ENCODE results near the gene ITGAL. TPM values are rescaled to one million over a fixed set of nuclear protein-coding genes. Genes with fewer than 3 reads are reported as not detected.
A peak's percentile ranks its signal among the peaks of the same experiment; 100 is the strongest.
"Not testable (repeated sequence)": the region's sequence is repeated elsewhere in the genome, so short reads cannot be mapped to it uniquely, and the experiment has no call there.

The ITGAL gene
- total RNA-seq, 1 experiment from 2014 or later, result 0.03 TPM

DNA sequence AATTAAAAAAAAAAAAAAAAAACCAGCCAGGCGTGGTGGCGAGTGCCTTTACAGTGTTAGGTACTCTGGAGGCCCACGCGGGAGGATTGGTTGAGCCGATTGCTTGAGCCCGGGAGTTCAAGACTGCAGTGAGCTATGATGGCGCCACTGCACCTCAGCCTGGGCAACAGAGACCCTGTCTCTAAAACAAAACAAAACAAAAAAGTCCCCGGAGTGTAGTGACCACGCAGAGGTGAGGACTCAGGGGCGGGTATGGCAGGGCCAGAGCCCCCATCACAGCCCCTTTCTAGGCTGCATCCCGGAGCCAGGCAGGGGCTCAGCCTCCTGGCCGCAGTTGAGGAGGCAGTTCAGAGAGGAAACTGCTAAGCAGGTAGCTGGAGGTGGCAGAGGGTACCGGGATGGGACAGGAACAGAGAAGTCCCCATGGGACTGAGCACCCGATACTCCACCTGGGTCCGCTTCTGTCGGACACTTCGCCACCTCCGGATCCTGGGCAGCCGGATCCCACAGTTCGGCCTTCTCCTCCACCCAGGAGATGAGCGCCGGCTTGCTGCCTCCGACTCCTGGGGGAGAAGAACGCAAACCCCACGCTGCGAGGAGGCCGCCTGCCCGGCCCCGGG, 61.3 kb downstream of the ITGAL start:
- Histone ChIP-seq H3K36me3 (replicated peaks; ENCODE audit: control insufficient read depth, insufficient read depth, low read length) (peaks cover 2% of the 10 kb centered on the region), H3K4me3 (ENCODE audit: insufficient read depth, low read depth, low read length) (peak overlapping the region; percentile 86), H3K27me3 (ENCODE audit: control insufficient read depth, insufficient read depth, low read length) (no peaks in the 10 kb centered on the region)
- DNase-seq, result peak; percentile 59

DNA sequence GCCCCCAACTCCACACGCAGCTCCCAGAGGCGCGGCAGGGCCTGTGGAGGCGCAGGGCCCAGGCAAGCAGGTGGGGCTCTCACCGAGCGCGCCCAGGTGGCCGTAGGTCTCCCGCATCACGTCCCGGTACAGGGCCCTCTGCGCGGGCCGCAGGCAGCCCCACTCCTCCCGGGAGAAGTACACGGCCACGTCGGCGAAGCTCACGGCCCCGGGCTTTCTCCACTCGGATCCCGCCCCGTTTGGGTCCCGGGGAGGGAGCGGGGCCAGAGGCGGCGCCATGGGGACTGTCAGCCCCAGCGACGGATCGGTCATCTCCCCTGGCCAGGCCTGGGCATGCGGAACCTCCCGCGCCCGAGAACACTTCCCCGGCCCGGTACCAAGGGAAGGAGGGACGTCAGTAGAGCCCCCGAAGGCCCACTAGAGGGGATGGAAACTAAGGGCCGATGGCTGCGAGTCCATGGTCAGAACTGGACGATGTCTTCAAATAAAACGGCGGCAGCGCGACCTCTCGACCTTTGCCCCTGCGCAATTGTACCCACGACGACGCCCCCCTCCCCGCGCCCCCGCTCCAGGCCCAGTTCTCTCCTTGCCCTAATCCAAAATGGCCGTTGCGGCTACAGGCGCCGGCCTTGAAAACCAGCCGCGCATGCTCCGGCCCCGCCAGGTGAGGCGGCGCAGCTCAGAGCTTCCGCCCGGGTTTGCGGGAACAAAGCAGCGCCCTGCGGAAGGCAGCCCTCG, 62.0 kb downstream of the ITGAL start, which contains the start of gene ZNF747:
Gene ZNF747, minus strand, starts transcription at position 491 of the 738 bp plus-strand sequence. Its CDS starts 179 bp downstream, at position 312.
- Histone ChIP-seq H3K36me3 (replicated peaks; ENCODE audit: control insufficient read depth, insufficient read depth, low read length) (peaks cover 2% of the 10 kb centered on the region), H3K27me3 (ENCODE audit: control insufficient read depth, insufficient read depth, low read length) (no peaks in the 10 kb centered on the region), H3K4me3 (ENCODE audit: insufficient read depth, low read depth, low read length) (peak within 1 kb of the TSS; percentile 86)
- DNase-seq, result peak; percentile 97

DNA sequence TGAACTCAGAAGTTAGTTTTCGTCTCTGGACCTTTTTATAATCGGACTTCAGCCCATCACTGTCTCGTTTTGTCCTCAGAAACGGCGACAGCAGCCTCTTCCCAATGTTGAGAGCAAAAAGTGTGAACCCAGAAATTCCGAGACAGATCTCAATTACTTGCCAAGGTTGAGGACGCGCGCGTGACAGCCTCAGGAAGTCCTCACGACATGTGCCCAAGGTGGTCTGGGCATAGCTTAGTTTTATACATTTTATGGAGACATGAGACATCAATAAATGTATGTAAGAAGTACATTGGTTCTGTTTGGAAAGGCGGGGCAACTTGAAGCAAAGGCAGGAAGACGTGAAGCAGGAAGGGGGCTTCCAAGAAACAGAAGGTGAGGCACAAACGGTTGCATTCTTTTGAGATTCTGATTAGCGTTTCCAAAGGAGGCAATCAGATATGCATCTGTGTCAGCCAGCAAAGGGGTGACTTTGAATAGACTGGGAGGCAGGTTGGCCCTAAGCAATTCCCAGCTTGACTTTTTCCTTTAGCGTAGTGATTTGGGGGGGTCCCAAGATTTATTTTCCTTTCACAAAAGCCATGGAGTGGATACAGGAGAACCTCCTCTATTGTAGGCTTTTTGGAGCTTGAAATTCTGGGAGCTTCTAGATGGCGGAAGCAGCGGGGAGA, 62.7 kb downstream of the ITGAL start:
- Histone ChIP-seq H3K4me3 (ENCODE audit: insufficient read depth, low read depth, low read length) (peak overlapping the region; percentile 86), H3K27me3 (ENCODE audit: control insufficient read depth, insufficient read depth, low read length) (no peaks in the 10 kb centered on the region), H3K36me3 (replicated peaks; ENCODE audit: control insufficient read depth, insufficient read depth, low read length) (peaks cover 2% of the 10 kb centered on the region)
- no peak for DNase-seq

DNA sequence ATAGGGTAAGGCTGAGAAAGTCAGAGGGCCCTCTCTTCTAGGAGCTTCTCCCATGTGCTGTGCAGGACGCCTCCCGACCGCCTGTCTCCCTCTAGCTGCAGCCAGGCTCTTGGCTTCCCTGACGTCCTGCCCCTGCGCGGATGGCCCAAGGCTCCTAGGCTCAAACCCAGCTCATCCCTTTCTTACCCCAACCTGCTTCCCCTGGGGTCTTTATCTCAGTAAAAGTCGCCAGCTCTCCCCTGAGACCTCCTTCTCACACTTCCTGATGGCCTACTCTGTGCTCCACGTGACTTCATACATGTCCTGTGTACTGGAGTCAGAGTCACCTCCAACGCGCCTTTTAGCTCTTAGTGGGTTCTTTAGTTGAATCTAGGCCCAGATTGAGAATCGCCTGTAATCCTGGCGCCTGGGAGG, 63.2 kb downstream of the ITGAL start:
- Histone ChIP-seq H3K36me3 (replicated peaks; ENCODE audit: control insufficient read depth, insufficient read depth, low read length) (peaks cover 2% of the 10 kb centered on the region), H3K4me3 (ENCODE audit: insufficient read depth, low read depth, low read length) (peak overlapping the region; percentile 86), H3K27me3 (ENCODE audit: control insufficient read depth, insufficient read depth, low read length) (no peaks in the 10 kb centered on the region)
- DNase-seq, result peak; percentile 87

DNA sequence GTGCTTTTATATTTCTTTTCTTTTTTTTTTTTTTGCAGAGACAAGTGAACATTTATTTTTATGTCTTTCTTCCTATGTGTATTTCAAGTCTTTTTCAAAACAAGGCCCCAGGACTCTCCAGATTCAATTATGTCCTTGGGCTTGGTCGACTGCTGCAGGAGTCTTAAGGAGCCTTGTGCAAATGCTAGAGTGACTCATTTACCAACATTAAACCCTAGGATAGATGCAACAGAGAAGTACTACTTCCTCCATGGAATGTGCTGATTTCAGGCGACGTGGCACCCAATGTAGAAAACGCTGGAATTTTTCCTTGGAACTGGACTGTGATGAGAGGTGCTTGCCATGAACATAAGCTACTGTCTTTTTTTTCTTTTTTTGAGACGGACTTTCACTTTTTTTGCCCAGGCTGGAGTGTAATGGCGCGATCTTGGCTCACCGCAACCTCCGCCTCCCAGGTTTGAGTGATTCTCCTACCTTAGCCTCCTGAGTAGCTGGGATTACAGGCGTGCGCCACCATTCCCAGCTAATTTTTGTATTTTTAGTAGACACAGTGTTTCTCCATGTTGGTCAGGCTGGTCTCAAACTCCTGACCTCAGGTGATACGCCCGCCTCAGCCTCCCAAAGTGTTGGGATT, 64.0 kb downstream of the ITGAL start:
- DNase-seq; H3K36me3 ChIP-seq (replicated peaks; ENCODE audit: control insufficient read depth, insufficient read depth, low read length); H3K27me3 ChIP-seq (ENCODE audit: control insufficient read depth, insufficient read depth, low read length); H3K4me3 ChIP-seq (ENCODE audit: insufficient read depth, low read depth, low read length): not testable (repeated sequence)

DNA sequence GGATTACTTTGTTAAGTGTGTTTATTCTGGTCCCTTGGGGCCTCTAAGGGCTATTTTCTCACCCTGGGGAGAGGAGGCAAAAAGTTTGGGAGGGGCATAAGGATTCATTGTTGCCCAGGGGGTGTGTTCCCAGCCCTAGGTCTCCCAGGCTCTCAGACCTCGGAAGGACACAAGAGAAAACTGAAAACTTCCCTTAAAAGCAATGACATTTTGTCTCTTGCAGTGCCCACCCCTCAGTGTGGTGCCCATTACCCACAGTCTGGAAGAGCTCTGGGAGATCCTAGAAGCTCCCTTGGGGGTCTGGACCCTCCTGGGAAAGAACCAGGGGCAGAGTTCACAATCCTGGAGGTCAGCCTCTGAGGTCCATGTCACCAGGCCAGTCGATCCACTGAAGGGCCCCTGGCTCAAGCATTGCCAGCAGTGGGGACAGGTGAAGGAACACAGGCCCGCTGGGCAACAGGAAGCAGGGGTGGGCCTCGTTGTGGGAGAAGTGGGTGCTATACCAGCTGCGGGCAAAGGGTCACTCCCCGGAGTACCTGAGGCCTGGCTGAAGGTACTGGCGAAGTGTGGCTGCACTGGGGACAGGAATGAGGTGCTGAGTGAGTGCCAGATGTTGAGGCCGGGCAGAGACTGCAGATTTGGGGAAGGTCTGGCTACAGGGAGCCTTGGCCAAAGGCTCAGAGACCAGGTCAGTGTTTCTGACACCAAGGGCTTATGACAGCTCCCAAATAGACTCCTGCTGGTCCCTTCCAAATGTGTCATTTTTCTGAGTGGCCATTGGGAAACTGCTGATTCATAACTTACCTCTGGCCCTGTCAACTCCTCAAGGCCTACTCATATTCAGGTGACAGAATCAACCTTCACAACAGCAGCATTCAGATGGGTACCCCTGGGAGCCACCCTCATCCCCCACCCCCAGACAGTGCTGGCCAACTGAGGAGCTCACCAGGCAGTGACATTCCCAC, 66.7 kb downstream of the ITGAL start:
- Histone ChIP-seq H3K4me3 (ENCODE audit: insufficient read depth, low read depth, low read length) (no peak overlapping the region), H3K27me3 (ENCODE audit: control insufficient read depth, insufficient read depth, low read length) (no peaks in the 10 kb centered on the region)
- no peak for DNase-seq

DNA sequence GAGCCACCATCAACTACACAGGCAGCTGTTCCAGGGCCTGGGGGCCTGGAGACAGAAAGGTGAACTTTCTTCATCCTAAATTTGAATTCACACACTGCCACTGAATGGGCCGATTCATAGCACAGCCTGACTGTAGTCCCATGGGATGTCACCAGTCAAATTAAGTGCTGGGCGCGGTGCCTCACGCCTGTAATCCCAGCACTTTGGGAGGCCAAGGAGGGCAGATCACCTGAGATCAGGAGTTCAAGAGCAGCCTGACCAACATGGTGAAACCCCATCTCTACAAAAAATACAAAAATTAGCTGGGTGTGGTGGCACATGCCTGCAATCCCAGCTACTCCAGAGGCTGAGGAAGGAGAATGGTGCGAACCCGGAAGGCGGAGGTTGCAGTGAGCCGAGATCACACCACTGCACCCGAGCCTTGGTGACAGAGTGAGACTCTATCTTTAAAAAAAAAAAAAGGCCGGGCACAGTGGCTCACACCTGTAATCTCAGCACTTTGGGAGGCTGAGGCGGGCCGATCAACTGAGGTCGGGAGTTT, 67.5 kb downstream of the ITGAL start:
- H3K27me3 ChIP-seq (ENCODE audit: control insufficient read depth, insufficient read depth, low read length); H3K36me3 ChIP-seq (replicated peaks; ENCODE audit: control insufficient read depth, insufficient read depth, low read length); H3K4me3 ChIP-seq (ENCODE audit: insufficient read depth, low read depth, low read length); DNase-seq: not testable (repeated sequence)

More for the DNA sequence above, 66.7 kb downstream of the ITGAL start:
- H3K36me3 ChIP-seq (replicated peaks; ENCODE audit: control insufficient read depth, insufficient read depth, low read length), result no peaks in the 10 kb centered on the region; the same call in 1 of the 2 replicates

DNA sequence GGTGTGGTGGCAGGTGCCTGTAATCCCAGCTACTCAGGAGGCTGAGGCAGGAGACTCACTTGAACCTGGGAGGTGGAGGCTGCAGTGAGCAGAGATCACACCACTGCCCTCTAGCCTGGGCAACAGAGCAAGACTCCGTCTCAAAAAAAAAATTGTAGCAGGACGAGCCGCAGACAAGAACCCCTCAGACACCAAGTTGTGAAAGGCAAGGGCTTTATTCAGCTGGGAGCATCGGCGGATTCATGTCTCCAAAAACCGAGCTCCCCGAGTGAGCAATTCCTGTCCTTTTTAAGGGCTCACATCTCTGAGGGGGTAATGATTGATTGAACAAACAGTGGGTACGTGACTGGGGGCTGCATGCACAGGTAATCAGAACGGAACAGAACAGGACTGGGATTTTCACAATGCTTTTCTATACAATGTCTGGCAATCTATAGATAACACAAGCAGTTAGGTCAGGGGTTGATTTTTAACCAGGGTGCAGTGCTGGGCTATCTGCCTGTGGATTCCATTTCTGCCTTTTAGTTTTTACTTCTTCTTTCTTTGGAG, 68.4 kb downstream of the ITGAL start:
- not testable (repeated sequence) for DNase-seq; H3K36me3 ChIP-seq (replicated peaks; ENCODE audit: control insufficient read depth, insufficient read depth, low read length); H3K27me3 ChIP-seq (ENCODE audit: control insufficient read depth, insufficient read depth, low read length); H3K4me3 ChIP-seq (ENCODE audit: insufficient read depth, low read depth, low read length)

DNA sequence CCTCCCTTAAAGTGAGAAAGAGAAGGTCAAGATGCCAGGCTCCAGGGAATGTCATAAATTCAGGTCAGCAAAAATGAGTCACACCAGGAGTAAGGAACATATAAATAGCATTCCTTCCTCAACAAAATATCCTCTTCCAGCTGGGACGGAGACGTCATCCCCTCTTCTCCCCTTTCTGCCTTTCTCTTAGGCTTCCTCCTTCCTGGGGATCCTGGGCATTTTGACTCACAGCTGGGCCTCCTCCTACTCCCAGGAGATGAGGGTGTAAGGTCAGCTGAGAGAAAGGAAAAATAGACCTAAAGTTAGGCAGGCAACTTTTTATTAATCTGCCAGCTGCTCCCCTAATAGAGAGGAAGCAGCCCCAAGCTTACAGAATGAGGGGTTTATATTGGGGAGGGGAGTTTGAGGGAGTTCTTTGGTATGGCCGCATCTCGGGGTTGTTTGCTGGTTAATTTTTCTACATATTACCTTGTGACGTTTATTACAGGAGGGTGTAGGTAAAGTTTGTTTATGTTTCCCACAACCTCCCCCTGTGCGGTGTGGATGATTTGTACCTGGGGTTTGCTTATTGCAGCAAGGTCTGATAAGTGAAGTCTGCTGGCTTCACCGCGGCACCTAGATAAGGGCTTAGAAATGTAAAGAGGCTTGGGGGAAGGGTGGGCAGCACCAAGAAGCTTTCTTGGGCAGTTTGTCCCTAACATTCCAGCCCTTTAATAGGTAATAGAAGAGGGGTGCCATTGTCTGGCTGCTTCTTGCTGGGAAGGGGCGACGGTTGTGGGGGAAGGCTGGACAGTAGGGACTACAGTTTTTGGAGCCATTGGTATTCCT, 69.2 kb downstream of the ITGAL start:
- DNase-seq, result no peak
- Histone ChIP-seq H3K36me3 (replicated peaks; ENCODE audit: control insufficient read depth, insufficient read depth, low read length) (no peaks in the 10 kb centered on the region; the same call in 1 of the 2 replicates), H3K27me3 (ENCODE audit: control insufficient read depth, insufficient read depth, low read length) (no peaks in the 10 kb centered on the region), H3K4me3 (ENCODE audit: insufficient read depth, low read depth, low read length) (no peak overlapping the region)

DNA sequence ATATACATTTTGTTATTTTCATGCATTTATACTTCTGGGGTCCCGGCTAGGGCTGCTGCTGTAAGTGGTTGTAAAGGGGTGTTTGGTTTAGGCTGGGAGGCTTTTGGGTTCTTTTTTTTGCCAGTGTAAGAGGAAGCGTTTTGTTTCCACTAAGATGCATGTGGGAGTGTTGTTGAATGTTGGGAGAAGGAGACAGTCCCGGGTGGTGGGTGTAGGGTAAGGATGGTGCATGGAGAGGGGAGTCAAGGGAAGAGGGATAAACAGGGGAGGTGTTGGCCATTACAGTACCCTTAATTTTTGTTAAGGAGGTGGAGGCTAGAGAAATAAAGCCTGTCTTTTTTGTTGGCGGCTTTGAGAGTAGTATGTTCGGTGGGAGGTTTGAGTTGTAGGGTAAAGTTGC, 70.5 kb downstream of the ITGAL start:
- DNase-seq, result no peak
- Histone ChIP-seq H3K36me3 (replicated peaks; ENCODE audit: control insufficient read depth, insufficient read depth, low read length) (no peaks in the 10 kb centered on the region; the same call in 1 of the 2 replicates), H3K4me3 (ENCODE audit: insufficient read depth, low read depth, low read length) (no peak overlapping the region), H3K27me3 (ENCODE audit: control insufficient read depth, insufficient read depth, low read length) (no peaks in the 10 kb centered on the region)

DNA sequence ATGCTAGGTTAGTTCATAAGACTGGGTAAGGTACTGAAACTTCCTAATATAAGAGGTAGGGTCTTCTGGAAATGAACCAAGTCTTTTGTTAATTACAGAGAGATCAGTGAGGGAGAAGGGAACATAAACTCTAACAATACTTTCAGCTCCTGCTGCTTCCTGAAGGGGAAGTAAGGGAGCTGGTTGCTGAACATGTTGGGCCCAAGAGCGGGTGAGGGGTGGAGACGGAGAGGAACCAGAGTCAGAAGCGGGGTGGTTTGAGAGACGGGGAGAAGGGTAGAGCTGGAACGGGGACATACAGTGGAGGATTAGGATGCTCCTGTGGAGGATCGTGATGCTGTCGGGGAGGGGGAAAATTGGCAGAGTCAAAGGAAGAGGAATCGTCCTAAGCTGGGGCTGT, 73.6 kb downstream of the ITGAL start:
- H3K27me3 ChIP-seq (ENCODE audit: control insufficient read depth, insufficient read depth, low read length), result no peaks in the 10 kb centered on the region
- DNase-seq, result no peak
- no peaks in the 10 kb centered on the region for H3K36me3 ChIP-seq (replicated peaks; ENCODE audit: control insufficient read depth, insufficient read depth, low read length)
- no peak overlapping the region for H3K4me3 ChIP-seq (ENCODE audit: insufficient read depth, low read depth, low read length)

DNA sequence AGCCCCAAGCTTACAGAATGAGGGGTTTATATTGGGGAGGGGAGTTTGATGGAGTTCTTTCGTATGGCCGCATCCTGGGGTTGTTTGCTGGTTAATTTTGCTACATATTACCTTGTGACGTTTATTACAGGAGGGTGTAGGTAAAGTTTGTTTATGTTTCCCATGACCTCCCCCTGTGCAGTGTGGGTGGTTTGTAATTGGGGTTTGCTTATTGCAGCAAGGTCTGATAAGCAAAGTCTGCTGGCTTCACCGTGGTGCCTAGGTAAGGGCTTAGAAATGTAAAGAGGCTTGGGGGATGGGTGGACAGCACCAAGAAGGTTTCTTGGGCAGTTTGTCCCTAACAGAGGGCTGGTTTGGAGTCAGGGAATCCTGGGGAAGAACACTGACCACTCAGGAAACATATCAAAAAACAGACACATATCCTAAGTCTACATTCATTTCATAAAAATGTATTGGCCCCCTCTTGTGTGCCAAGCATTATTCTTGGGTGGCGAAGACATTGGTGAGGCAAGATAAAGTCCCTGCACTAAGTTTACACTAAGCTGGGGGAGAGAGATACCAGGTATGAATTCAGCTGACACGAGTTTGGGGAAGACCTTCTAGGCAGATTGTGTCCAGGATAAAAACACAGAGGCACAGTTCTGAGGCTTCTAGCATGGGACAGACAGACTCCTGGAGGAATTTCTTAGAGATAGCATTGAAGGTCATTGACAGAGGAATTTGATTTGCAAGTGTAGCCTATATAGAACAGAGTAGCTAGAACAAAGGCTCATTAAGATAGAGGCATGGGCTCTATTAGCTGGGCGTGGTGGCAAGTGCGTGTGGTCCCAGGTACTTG, 76.1 kb downstream of the ITGAL start:
- Histone ChIP-seq H3K4me3 (ENCODE audit: insufficient read depth, low read depth, low read length) (no peak overlapping the region), H3K36me3 (replicated peaks; ENCODE audit: control insufficient read depth, insufficient read depth, low read length) (no peaks in the 10 kb centered on the region)

More for the DNA sequence above, 76.1 kb downstream of the ITGAL start:
- DNase-seq, result no peak
- H3K27me3 ChIP-seq (ENCODE audit: control insufficient read depth, insufficient read depth, low read length), result no peaks in the 10 kb centered on the region

Measured in H7 (cell line).